Endothelial cell of umbilical vein (primary cell): ENCODE results near the gene POMGNT2. TPM values are rescaled to one million over a fixed set of nuclear protein-coding genes. Genes with fewer than 3 reads are reported as not detected.

ENCODE experiments used
- BruUV-seq: library from RNA; stranded (reverse); fragments of 400-500 nt; replicated peaks from 2 replicates; lab custom pipeline; 2021; lab: Mats Ljungman, UMichigan
- CTCF ChIA-PET: fragments of 300-600, 350-600 bp; sonication (Branson Sonifier 250); formaldehyde crosslinking; loops from one replicate; lab custom pipeline; 2021; ENCODE audit warnings: antibody characterized with exemption, inconsistent platforms; lab: Charles Lee
- POLR2A ChIA-PET: fragments of 300-600, 350-600 bp; sonication (Branson Sonifier 250); formaldehyde crosslinking; loops from one replicate; lab custom pipeline; 2021; ENCODE audit warnings: antibody characterized with exemption, inconsistent platforms; lab: Charles Lee
- DNase-seq: peaks from one replicate; pipeline ENCODE4 v3.0.0-alpha.2; 2011; ENCODE audit warnings: low read depth, low spot score
- FAIRE-seq: peaks from 2 replicates; lab custom pipeline; 2011; peaks lifted over from hg19 to GRCh38; lab: Jason Lieb, UNC
- H2AFZ ChIP-seq: 2 replicates; pipeline ENCODE4 v1.6.0; 2012; ENCODE audit warnings: low read depth, low read length, control low read depth, inconsistent platforms
- H3K27ac ChIP-seq: 2 replicates; pipeline ENCODE4 v1.5.1; 2011; ENCODE audit warnings: low read depth, mild to moderate bottlenecking, control low read depth, low read length, moderate library complexity; ENCODE audit not compliant: insufficient read depth
- H3K27me3 ChIP-seq, 2 experiments: 2 replicates each; pipeline versions ENCODE4 v1.6.0 to v1.6.1; 2011; ENCODE audit warnings: low read length in 2 of 2, mixed read lengths in 1 of 2; ENCODE audit not compliant: control insufficient read depth in 2 of 2, insufficient read depth in 2 of 2
- H3K36me3 ChIP-seq, 2 experiments: 2 replicates in 1 of 2; 3 replicates in 1 of 2; pipeline ENCODE4 v1.5.1; 2011; ENCODE audit warnings: low read length in 2 of 2, mild to moderate bottlenecking in 1 of 2, moderate library complexity in 1 of 2; ENCODE audit not compliant: control insufficient read depth in 2 of 2, insufficient read depth in 2 of 2; ENCODE audit errors: extremely low read depth in 1 of 2
- H3K4me1 ChIP-seq: 3 replicates; pipeline ENCODE4 v1.5.1; 2011; ENCODE audit warnings: mild to moderate bottlenecking, low read length; ENCODE audit not compliant: control insufficient read depth, insufficient read depth; ENCODE audit errors: extremely low read depth
- H3K4me2 ChIP-seq: 2 replicates; pipeline ENCODE4 v1.6.1; 2011; ENCODE audit warnings: low read length, control low read depth, mixed read lengths; ENCODE audit not compliant: insufficient read depth
- H3K4me3 ChIP-seq, 3 experiments: fragments of 200-600 bp in 1 of 3; sonication (generic), shearing (Covaris generic) in 1 of 3; replicated peaks in 1 of 3; 2 replicates each; pipeline ENCODE4 v1.5.1; 2011 to 2016; ENCODE audit warnings: control low read depth in 3 of 3, low read length in 3 of 3, mild to moderate bottlenecking in 2 of 3, inconsistent platforms in 1 of 3, low read depth in 1 of 3, moderate library complexity in 1 of 3; ENCODE audit not compliant: insufficient read depth in 1 of 3
- H3K79me2 ChIP-seq: 2 replicates; pipeline ENCODE4 v1.6.0; 2012; ENCODE audit warnings: low read length, inconsistent platforms; ENCODE audit not compliant: control insufficient read depth, insufficient read depth
- H3K9ac ChIP-seq: replicated peaks from 2 replicates; pipeline ENCODE3; 2011; ENCODE audit warnings: low read length, control low read depth; ENCODE audit not compliant: insufficient read depth; ENCODE audit errors: extremely low read depth
- H3K9me1 ChIP-seq: replicated peaks from 3 replicates; pipeline ENCODE4 v1.6.0; 2011; ENCODE audit warnings: mild to moderate bottlenecking, low read length; ENCODE audit not compliant: control insufficient read depth, insufficient read depth; ENCODE audit errors: extremely low read depth
- H3K9me3 ChIP-seq: replicated peaks from 2 replicates; pipeline ENCODE4 v1.5.1; 2012; ENCODE audit warnings: low read length, inconsistent platforms; ENCODE audit not compliant: control insufficient read depth, insufficient read depth
- H4K20me1 ChIP-seq: replicated peaks from 2 replicates; pipeline ENCODE3; 2011; ENCODE audit warnings: mild to moderate bottlenecking, low read length; ENCODE audit not compliant: control insufficient read depth, insufficient read depth; ENCODE audit errors: extremely low read depth
- CTCF ChIP-seq, 2 donors: IDR thresholded peaks; 1 replicate in 1 of 2; 2 replicates in 1 of 2; pipeline ENCODE4 v1.5.1; 2011; ENCODE audit warnings: low read length in 2 of 2, mild to moderate bottlenecking in 2 of 2, moderate library complexity in 2 of 2, control low read depth in 1 of 2, inconsistent platforms in 1 of 2, low read depth in 1 of 2; ENCODE audit not compliant: insufficient read depth in 1 of 2; ENCODE audit errors: extremely low read depth in 1 of 2
- EZH2 ChIP-seq: IDR thresholded peaks from 2 replicates; pipeline ENCODE4 v1.6.1; 2012; ENCODE audit warnings: borderline replicate concordance, low read depth, mild to moderate bottlenecking, moderate library complexity, low read length, inconsistent platforms; ENCODE audit not compliant: severe bottlenecking
- FOS ChIP-seq: IDR thresholded peaks from 2 replicates; pipeline ENCODE4 v1.6.1; 2011; ENCODE audit warnings: mild to moderate bottlenecking, low read length, moderate library complexity, borderline replicate concordance; ENCODE audit not compliant: insufficient read depth
- GATA2 ChIP-seq: IDR thresholded peaks from 2 replicates; pipeline ENCODE4 v1.7.0; 2011; ENCODE audit warnings: low read depth, mild to moderate bottlenecking, moderate library complexity, mixed read lengths, low read length; ENCODE audit not compliant: insufficient read length, insufficient read depth
- JUN ChIP-seq: IDR thresholded peaks from 2 replicates; pipeline ENCODE4 v1.6.1; 2011; ENCODE audit warnings: borderline replicate concordance, low read depth; ENCODE audit not compliant: insufficient read length, insufficient read depth
- MAX ChIP-seq: IDR thresholded peaks from 2 replicates; pipeline ENCODE4 v1.6.1; 2011; ENCODE audit not compliant: insufficient read depth, insufficient read length
- MYC ChIP-seq: IDR thresholded peaks from one replicate; pipeline ENCODE4 v1.6.1; 2011; ENCODE audit warnings: mild to moderate bottlenecking, low read depth, low read length
- POLR2A ChIP-seq: IDR thresholded peaks from 2 replicates; pipeline ENCODE4 v1.6.1; 2012; ENCODE audit warnings: low read depth, mild to moderate bottlenecking, control low read depth, low read length
- POLR2AphosphoS5 ChIP-seq: IDR thresholded peaks from 2 replicates; pipeline ENCODE4 v1.6.1; 2012; ENCODE audit warnings: low read depth, mild to moderate bottlenecking, control low read depth, low read length, moderate library complexity; ENCODE audit not compliant: insufficient read depth
- dilution Hi-C: fragments of 300-500 bp; cut with MboI; formaldehyde crosslinking; loops from one replicate; pipeline ENCODE4 v1.15.0; 2019; ENCODE audit warnings: low sequenced_read_pairs; ENCODE audit not compliant: extremely low pct_ligation_motif_present
- intact Hi-C: fragments of 100-400 bp; cut with micrococcal nuclease; formaldehyde crosslinking; loops from one replicate; pipeline ENCODE4 v1.10.0; 2022
- polyA plus RNA-seq, 4 experiments: library from polyadenylated mRNA; depleted of rRNA in 3 of 4; stranded (reverse) in 3 of 4; unstranded in 1 of 4; fragments of >200 nt; gene quantifications; 2 replicates each; pipeline versions ENCODE4 v1.2.1 to v1.2.3, GENCODE V29; 2011 to 2012; ENCODE audit warnings: missing spikeins in 1 of 4
- total RNA-seq: library from RNA; stranded (reverse); gene quantifications from 2 replicates; pipeline ENCODE4 v1.2.3, GENCODE V29; 2021

POMGNT2 gene
- total and polyA plus RNA-seq, 2 donors (not counting 3 experiments of a cell fraction or from before 2014, with no cell fraction given) = 6.4 to 16.3 TPM

- Histone ChIP-seq H3K9me1 (no peaks in the 10 kb centered on the region), H3K4me3 (no peak overlapping the region), H3K27ac (no peak overlapping the region), H4K20me1 (no peaks in the 10 kb centered on the region), H3K79me2 (no peaks in the 10 kb centered on the region), H3K9ac (no peak overlapping the region), H2AFZ (no peak overlapping the region), H3K9me3 (no peaks in the 10 kb centered on the region), H3K4me1 (no peaks in the 10 kb centered on the region), H3K36me3 (peaks cover 0 to 2% of the 10 kb centered on the region in 2 experiments), H3K27me3 (no peaks in the 10 kb centered on the region), H3K4me2 (no peak overlapping the region)
- FAIRE-seq (no peak), DNase-seq (no peak)
- intact Hi-C loops (no loop called here), dilution Hi-C loops (no loop called here)
- no peak for TF ChIP-seq POLR2A
- no peak for TF ChIP-seq JUN
- no peak for TF ChIP-seq EZH2
- TF ChIP-seq MAX = no peak
- TF ChIP-seq MYC = no peak
- no peak for TF ChIP-seq GATA2
- no peak for TF ChIP-seq FOS
- TF ChIP-seq CTCF (IDR thresholded peaks at IDR 0.05; ENCODE audit: extremely low read depth in 1 of 2, insufficient read depth in 1 of 2, low read depth in 1 of 2, low read length in 2 of 2) = no peak
- TF ChIP-seq POLR2AphosphoS5 = no peak
- CTCF ChIA-PET = interaction anchor here (1.5 kb wide), 1 partner anchor 10 kb away, joined by 6 read pairs; no protein-coding TSS in a partner anchor
- BruUV-seq = no TSS peak
- POLR2A ChIA-PET = no interaction called here
These were observed 24.9 kb downstream of the POMGNT2 start for GRCh38 chr3:43080726-43081568.
